GM12878 (cell line): ENCODE data around the gene MEIS1. TPM values are rescaled to one million over a fixed set of nuclear protein-coding genes. Genes with fewer than 3 reads are reported as not detected.

ENCODE experiments used
- ATF7 ChIP-seq: fragments of 450-650 bp; IDR thresholded peaks from 2 replicates; pipeline ENCODE4 v1.6.1; 2016; ENCODE audit warnings: low read depth, mild to moderate bottlenecking
- HDGF ChIP-seq: fragments of 450-650 bp; IDR thresholded peaks from 2 replicates; pipeline ENCODE4 v1.6.1; 2016; ENCODE audit warnings: antibody characterized with exemption
- LARP7 ChIP-seq: fragments of 450-650 bp; IDR thresholded peaks from 2 replicates; pipeline ENCODE4 v1.6.1; 2017; ENCODE audit warnings: mild to moderate bottlenecking
- NBN ChIP-seq: fragments of 450-650 bp; IDR thresholded peaks from 2 replicates; pipeline ENCODE4 v1.6.1; 2016
- NFXL1 ChIP-seq: fragments of 450-650 bp; IDR thresholded peaks from 2 replicates; pipeline ENCODE4 v1.6.1; 2017; ENCODE audit warnings: antibody characterized with exemption, mild to moderate bottlenecking, borderline replicate concordance
- NFYB ChIP-seq: IDR thresholded peaks from 2 replicates; pipeline ENCODE4 v1.6.1; 2011; ENCODE audit warnings: low read depth, mild to moderate bottlenecking, low read length, improper control_type of control experiment, moderate library complexity; ENCODE audit not compliant: insufficient read depth
- RAD21 ChIP-seq: IDR thresholded peaks from 2 replicates; pipeline ENCODE4 v1.6.1; 2011; ENCODE audit warnings: mild to moderate bottlenecking, low read depth, low read length, moderate library complexity; ENCODE audit not compliant: insufficient read depth
- RFX5 ChIP-seq: IDR thresholded peaks from 2 replicates; pipeline ENCODE4 v1.6.1; 2011; ENCODE audit warnings: low read depth, low read length, improper control_type of control experiment
- polyA plus RNA-seq, 11 experiments: library from polyadenylated mRNA; depleted of rRNA in 4 of 11; unstranded in 6 of 11; stranded (reverse) in 5 of 11; fragments of >200 nt; fragmentation: Nextera tagmentation in 4 of 11; fragmentation: Illumina TruSeq in 1 of 11; extraction: Ambion mirVana in 4 of 11; extraction: Trizol in 1 of 11; gene quantifications; 1 replicate in 1 of 11; 2 replicates in 10 of 11; pipeline versions ENCODE4 v1.2.1 to v1.2.3, GENCODE V29; 2011 to 2016; ENCODE audit warnings: inconsistent platforms in 2 of 11, missing spikeins in 2 of 11, low read depth in 1 of 11
- total RNA-seq, 4 experiments: library from RNA; depleted of rRNA in 3 of 4; stranded (reverse); fragments of >200 nt in 3 of 4; fragmentation: Illumina TruSeq in 1 of 4; extraction: Trizol in 1 of 4; gene quantifications; 2 replicates each; pipeline versions ENCODE4 v1.2.1 to v1.2.3, GENCODE V29; 2013 to 2021
- TF ChIP-seq, protein P1 (sequence below): fragments of 450-650 bp; formaldehyde crosslinking; IDR thresholded peaks from 2 replicates; pipeline ENCODE4 v1.4.0; 2020; ENCODE audit warnings: mild to moderate bottlenecking, moderate library complexity
- TF ChIP-seq, protein P2 (sequence below): IDR thresholded peaks from 2 replicates; pipeline ENCODE4 v1.6.1; 2012; ENCODE audit warnings: mild to moderate bottlenecking, low read depth, low read length

MEIS1 gene
- total and polyA plus RNA-seq, 10 of the 15 experiments (the other 5 are each of a cell fraction or from before 2014, with no cell fraction given), result 0.04 to 0.31 (median 0.14) TPM; not detected in 6

DNA sequence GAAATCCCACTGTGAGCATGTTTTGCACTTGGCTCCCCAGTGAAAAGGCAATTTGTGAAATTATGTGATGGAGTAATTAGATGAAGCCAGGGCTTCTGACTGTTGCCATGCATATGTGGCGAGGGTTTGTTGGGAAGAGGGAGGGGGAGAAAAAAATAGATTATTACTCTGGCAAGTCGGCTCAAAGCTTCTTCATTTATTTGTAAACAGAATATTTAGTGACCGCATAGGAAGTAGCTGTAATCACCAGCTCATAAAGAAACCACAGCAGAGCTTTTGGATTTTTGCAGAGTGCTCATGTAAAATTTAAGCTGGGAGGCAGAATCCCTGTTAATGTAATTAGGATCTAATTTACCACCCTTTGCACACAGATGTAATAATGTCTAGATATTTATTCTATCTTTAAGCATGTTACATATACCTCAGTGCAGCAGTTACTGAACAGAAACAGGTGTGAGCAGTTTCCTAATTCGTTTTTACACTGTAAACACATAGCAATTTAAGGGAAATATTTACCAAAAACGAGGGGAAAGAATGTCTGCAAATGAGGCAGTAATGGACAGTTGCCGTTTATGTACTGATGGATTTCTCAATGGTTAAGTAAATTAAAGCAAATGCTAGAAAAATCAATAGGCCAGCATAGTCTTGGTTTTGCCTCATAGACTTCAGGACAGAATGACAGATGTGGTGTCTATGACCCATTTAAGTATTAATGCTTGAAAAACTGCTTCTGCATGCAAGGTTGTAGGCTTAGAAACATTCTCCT, 87.9 kb downstream of the MEIS1 start (continued):
- TF ChIP-seq, protein P1, sequence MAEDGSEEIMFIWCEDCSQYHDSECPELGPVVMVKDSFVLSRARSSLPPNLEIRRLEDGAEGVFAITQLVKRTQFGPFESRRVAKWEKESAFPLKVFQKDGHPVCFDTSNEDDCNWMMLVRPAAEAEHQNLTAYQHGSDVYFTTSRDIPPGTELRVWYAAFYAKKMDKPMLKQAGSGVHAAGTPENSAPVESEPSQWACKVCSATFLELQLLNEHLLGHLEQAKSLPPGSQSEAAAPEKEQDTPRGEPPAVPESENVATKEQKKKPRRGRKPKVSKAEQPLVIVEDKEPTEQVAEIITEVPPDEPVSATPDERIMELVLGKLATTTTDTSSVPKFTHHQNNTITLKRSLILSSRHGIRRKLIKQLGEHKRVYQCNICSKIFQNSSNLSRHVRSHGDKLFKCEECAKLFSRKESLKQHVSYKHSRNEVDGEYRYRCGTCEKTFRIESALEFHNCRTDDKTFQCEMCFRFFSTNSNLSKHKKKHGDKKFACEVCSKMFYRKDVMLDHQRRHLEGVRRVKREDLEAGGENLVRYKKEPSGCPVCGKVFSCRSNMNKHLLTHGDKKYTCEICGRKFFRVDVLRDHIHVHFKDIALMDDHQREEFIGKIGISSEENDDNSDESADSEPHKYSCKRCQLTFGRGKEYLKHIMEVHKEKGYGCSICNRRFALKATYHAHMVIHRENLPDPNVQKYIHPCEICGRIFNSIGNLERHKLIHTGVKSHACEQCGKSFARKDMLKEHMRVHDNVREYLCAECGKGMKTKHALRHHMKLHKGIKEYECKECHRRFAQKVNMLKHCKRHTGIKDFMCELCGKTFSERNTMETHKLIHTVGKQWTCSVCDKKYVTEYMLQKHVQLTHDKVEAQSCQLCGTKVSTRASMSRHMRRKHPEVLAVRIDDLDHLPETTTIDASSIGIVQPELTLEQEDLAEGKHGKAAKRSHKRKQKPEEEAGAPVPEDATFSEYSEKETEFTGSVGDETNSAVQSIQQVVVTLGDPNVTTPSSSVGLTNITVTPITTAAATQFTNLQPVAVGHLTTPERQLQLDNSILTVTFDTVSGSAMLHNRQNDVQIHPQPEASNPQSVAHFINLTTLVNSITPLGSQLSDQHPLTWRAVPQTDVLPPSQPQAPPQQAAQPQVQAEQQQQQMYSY (CRISPR knock-in tag), result no peak
- TF ChIP-seq NBN (no peak), RAD21 (no peak), RFX5 (no peak), LARP7 (no peak), NFXL1 (no peak), NFYB (no peak), HDGF (no peak), ATF7 (no peak)
- TF ChIP-seq, protein P2, sequence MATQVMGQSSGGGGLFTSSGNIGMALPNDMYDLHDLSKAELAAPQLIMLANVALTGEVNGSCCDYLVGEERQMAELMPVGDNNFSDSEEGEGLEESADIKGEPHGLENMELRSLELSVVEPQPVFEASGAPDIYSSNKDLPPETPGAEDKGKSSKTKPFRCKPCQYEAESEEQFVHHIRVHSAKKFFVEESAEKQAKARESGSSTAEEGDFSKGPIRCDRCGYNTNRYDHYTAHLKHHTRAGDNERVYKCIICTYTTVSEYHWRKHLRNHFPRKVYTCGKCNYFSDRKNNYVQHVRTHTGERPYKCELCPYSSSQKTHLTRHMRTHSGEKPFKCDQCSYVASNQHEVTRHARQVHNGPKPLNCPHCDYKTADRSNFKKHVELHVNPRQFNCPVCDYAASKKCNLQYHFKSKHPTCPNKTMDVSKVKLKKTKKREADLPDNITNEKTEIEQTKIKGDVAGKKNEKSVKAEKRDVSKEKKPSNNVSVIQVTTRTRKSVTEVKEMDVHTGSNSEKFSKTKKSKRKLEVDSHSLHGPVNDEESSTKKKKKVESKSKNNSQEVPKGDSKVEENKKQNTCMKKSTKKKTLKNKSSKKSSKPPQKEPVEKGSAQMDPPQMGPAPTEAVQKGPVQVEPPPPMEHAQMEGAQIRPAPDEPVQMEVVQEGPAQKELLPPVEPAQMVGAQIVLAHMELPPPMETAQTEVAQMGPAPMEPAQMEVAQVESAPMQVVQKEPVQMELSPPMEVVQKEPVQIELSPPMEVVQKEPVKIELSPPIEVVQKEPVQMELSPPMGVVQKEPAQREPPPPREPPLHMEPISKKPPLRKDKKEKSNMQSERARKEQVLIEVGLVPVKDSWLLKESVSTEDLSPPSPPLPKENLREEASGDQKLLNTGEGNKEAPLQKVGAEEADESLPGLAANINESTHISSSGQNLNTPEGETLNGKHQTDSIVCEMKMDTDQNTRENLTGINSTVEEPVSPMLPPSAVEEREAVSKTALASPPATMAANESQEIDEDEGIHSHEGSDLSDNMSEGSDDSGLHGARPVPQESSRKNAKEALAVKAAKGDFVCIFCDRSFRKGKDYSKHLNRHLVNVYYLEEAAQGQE, result no peak
- TF ChIP-seq, all 136 proteins: peak for 0
